ENCODE measurements around the gene SACS.

Gene SACS

DNA sequence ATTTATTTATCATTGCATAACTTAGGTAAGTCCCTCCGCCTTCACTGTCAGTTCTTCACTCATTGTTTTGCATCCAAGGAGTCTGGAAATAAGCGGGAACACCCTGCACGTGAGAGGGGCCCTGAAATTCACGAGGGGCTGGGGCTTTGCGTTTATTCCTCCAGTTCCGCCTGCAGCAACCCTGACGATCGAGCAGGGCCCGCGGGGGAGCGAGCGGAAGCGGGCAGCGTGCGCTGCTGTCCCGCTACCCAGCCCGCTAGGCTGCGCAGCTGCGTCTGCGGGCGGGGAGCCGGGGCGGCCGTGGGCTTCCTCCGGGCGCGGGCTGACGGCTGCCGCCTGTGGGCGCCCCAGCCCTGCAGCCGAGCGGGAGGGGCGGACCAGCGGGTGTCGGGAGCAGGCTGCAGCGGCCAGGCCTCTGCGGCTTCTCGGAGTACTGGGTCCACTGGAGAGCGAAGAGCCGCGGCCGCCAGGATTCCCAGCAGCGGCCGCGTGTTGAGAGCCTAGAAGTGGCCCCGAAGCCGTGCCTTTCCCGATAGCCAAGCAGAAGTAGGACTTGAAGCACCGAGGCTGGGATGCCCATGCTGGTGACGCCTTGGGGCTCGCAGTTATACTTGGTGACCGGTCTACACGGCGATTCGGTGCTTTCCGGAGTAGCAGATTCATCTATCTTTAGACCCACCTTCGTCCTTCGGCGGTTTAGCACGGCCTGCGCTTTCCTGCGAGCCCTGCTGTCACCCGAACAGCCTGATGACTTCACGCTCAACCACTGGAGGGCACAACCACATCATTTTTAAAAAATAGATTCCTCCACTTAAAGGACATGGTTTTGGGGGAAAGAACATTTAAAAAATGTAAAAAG, 32.9 kb upstream of the SACS start:
- Histone ChIP-seq H3K27me3 (ENCODE audit: insufficient read depth, low read depth, severe bottlenecking) (no peaks in the 10 kb centered on the region), H3K36me3 (no peaks in the 10 kb centered on the region), H3K4me3 (ENCODE audit: low read depth, low read length) (peak overlapping the region; percentile 48), H3K9me3 (ENCODE audit: severe bottlenecking) (peaks cover 6% of the 10 kb centered on the region), H3K27ac (peak overlapping the region; percentile 76)
- TF ChIP-seq CTCF (IDR thresholded peaks at IDR 0.05; ENCODE audit: low read depth, low read length) = peak; percentile 55
- DNase-seq = peak; percentile 88

DNA sequence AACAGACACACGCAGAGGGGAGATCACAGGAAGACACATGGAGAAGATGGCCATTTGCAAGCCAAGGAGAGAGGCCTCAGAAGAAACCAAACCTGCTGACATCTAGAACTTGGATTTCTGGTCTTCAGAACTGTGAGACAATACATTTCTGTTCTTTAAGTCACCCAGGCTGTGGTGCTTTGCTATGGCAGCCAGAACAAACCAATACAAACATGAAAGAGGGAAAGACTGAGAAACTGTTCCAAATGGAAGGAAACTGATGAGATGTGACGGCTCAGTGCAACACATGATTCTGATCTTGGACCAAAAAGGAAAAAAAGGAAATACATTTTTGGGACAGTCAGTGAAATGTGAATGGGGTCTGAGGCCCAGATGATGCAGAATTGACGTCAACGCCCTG, 30.2 kb upstream of the SACS start:
- no peak for TF ChIP-seq CTCF (IDR thresholded peaks at IDR 0.05; ENCODE audit: low read depth, low read length)
- Histone ChIP-seq H3K27ac (no peak overlapping the region), H3K4me3 (ENCODE audit: low read depth, low read length) (no peak overlapping the region), H3K27me3 (ENCODE audit: insufficient read depth, low read depth, severe bottlenecking) (no peaks in the 10 kb centered on the region), H3K9me3 (ENCODE audit: severe bottlenecking) (peaks cover 6% of the 10 kb centered on the region), H3K36me3 (no peaks in the 10 kb centered on the region)
- no peak for DNase-seq

DNA sequence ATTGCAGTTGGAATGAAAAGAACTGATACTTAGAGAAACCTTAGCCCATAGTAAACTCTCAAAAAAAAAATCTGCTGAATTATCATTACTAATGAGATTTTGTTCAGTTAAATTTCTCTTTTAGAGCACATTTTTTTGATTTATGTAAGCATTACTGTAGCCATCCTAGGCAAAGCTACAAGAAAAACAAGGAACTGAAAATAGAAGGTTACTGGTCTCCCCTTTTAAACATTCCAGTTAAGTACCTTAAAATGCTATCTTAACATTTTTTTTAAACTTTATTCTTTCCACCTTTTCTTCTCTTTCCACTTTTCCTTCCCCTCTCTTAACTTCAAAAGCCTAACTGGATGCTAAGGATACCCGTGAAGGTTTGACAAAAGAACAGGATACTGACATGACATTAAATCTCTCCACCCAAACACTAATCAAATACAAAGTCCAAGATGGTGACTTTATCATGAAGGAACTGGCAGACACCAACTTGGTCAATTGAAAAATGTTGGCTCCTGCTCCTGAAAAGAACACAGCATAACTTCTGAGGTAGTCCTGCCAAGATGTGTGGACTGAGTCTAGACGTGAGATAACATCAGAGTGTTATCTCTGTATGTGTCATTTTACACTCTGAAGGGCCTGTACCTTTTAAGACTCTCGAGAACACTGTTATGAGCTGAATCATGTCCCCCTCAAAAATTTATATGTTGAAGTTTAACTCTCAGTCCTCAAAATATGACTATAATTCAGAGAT, 29.5 kb upstream of the SACS start:
- Histone ChIP-seq H3K9me3 (ENCODE audit: severe bottlenecking) (peaks cover 6% of the 10 kb centered on the region), H3K27me3 (ENCODE audit: insufficient read depth, low read depth, severe bottlenecking) (no peaks in the 10 kb centered on the region), H3K36me3 (no peaks in the 10 kb centered on the region), H3K4me3 (ENCODE audit: low read depth, low read length) (no peak overlapping the region), H3K27ac (no peak overlapping the region)
- no peak for DNase-seq
- TF ChIP-seq CTCF (IDR thresholded peaks at IDR 0.05; ENCODE audit: low read depth, low read length) = no peak

DNA sequence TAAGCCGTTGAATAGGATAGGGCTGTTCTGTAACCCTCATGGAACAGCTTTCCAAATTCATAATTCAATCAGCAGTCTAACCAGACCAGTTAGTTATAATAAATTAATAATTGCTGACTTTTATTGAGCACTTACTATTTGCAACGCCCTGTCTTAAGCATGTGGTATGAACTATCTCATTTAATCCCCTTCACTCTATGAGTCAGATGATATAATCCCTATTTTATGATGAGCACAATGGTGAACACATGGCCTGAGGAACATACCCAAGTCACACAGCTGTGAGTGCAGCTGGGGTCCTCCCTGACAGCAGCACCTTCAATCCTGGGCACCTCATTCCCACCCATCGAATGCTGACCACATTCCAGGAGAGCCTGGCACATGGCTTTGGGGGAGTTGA, 28.0 kb upstream of the SACS start:
- Histone ChIP-seq H3K27ac (no peak overlapping the region), H3K4me3 (ENCODE audit: low read depth, low read length) (no peak overlapping the region), H3K27me3 (ENCODE audit: insufficient read depth, low read depth, severe bottlenecking) (no peaks in the 10 kb centered on the region), H3K36me3 (no peaks in the 10 kb centered on the region), H3K9me3 (ENCODE audit: severe bottlenecking) (peaks cover 6% of the 10 kb centered on the region)
- DNase-seq = no peak
- no peak for TF ChIP-seq CTCF (IDR thresholded peaks at IDR 0.05; ENCODE audit: low read depth, low read length)

DNA sequence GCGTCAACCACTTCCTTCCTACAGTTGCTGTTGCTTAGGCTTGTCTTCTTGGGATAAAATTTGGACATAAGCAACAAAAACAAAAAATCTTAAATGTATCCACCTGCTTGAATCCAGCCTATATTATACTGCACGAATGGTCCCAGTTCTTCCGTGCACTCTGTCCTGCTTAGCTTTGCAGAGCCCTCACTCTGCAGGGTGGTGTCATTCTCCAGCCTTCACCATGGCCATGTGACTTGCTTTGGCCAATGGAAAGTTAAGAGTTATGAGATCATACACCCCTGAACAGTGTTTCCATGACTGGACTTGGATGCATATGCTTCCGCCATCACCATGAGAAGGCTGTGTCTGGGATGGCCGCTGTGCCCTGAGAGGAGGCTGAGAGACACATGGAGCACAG, 27.4 kb upstream of the SACS start:
- DNase-seq = no peak
- peaks cover 6% of the 10 kb centered on the region for H3K9me3 ChIP-seq (ENCODE audit: severe bottlenecking)
- H3K27ac ChIP-seq = no peak overlapping the region
- TF ChIP-seq CTCF (IDR thresholded peaks at IDR 0.05; ENCODE audit: low read depth, low read length) = no peak
- H3K36me3 ChIP-seq = no peaks in the 10 kb centered on the region
- H3K4me3 ChIP-seq (ENCODE audit: low read depth, low read length) = no peak overlapping the region
- no peaks in the 10 kb centered on the region for H3K27me3 ChIP-seq (ENCODE audit: insufficient read depth, low read depth, severe bottlenecking)
